Activated CD4-positive, alpha-beta T cell treated with anti-CD3 and anti-CD28 coated beads, Interleukin-2, amount 50 U/mL, for 48 hours (primary cell): ENCODE results near the gene SLC38A10.

Source experiments
- DNase-seq, 2 experiments: peaks; one replicate each; pipeline ENCODE4 v3.0.0-alpha.2; 2020

Gene SLC38A10

GRCh38 chr17:81222906-81223761, 72.0 kb downstream of the SLC38A10 start, which contains the start of gene CEP131:
Gene CEP131, minus strand, starts transcription at chr17:81222965. Its CDS starts 2,909 bp downstream, at chr17:81220056.
- DNase-seq = peak; percentile 100

- DNase-seq = no peak
Observed at GRCh38 chr17:81222620-81222905, 72.5 kb downstream of the SLC38A10 start.

- DNase-seq = no peak
Observed at GRCh38 chr17:81221842-81222619, 73.1 kb downstream of the SLC38A10 start.

- DNase-seq = no peak
Observed at GRCh38 chr17:81221371-81221841, 73.7 kb downstream of the SLC38A10 start.

- DNase-seq = no peak
Observed at GRCh38 chr17:81219476-81220180, 75.5 kb downstream of the SLC38A10 start.

GRCh38 chr17:81218991-81219390, 76.1 kb downstream of the SLC38A10 start:
- DNase-seq = no peak

GRCh38 chr17:81218459-81218858, 76.6 kb downstream of the SLC38A10 start:
- no peak for DNase-seq

- no peak for DNase-seq
Observed at GRCh38 chr17:81217491-81217890, 77.6 kb downstream of the SLC38A10 start.

GRCh38 chr17:81213978-81214377, 81.1 kb downstream of the SLC38A10 start:
- no peak for DNase-seq

- DNase-seq = no peak
Observed at GRCh38 chr17:81212365-81212764, 82.7 kb downstream of the SLC38A10 start.

GRCh38 chr17:81210868-81211267, 84.2 kb downstream of the SLC38A10 start:
- DNase-seq = no peak

- no peak for DNase-seq
Observed at GRCh38 chr17:81210466-81210865, 84.6 kb downstream of the SLC38A10 start.

GRCh38 chr17:81209141-81209540, 86.0 kb downstream of the SLC38A10 start:
- DNase-seq = no peak

- DNase-seq = no peak
Observed at GRCh38 chr17:81208651-81209050, 86.5 kb downstream of the SLC38A10 start.

GRCh38 chr17:81207610-81208581, 87.2 kb downstream of the SLC38A10 start:
- DNase-seq = no peak

- no peak for DNase-seq
Observed at GRCh38 chr17:81206657-81207056, 88.5 kb downstream of the SLC38A10 start.

- no peak for DNase-seq
Observed at GRCh38 chr17:81206166-81206565, 88.9 kb downstream of the SLC38A10 start.

GRCh38 chr17:81204578-81204977, 90.5 kb downstream of the SLC38A10 start:
- DNase-seq = no peak

GRCh38 chr17:81203136-81203535, 92.0 kb downstream of the SLC38A10 start:
- DNase-seq = no peak

- no peak for DNase-seq
Observed at GRCh38 chr17:81202318-81202717, 92.8 kb downstream of the SLC38A10 start.

- DNase-seq = peak; percentile 16 to 26
Observed at GRCh38 chr17:81200695-81201580, 94.2 kb downstream of the SLC38A10 start.
